ENCODE data around the gene TIPARP. TPM values are rescaled to one million over a fixed set of nuclear protein-coding genes. Genes with fewer than 3 reads are reported as not detected.

TIPARP gene
- total and polyA plus RNA-seq, 2 experiments from 2014 or later, result 4.5 to 6.9 TPM

GRCh38 chr3:156726456-156726855 lies 52.1 kb downstream of the TIPARP start (continued):
- TF ChIP-seq EZH2phosphoT487 (IDR thresholded peaks at IDR 0.05; ENCODE audit: unreplicated experiment) (no peak), REST (IDR thresholded peaks at IDR 0.05; ENCODE audit: unreplicated experiment) (no peak), POLR2AphosphoS5 (IDR thresholded peaks at IDR 0.05; ENCODE audit: low read depth) (no peak), CTCF (conservative IDR thresholded peaks at IDR 0.05; ENCODE audit: low read depth in 2 of 2) (no peak), ZNF114 (CRISPR knock-in tag; IDR thresholded peaks at IDR 0.05) (no peak)

GRCh38 chr3:156727519-156728205 lies 53.3 kb downstream of the TIPARP start:
- no peaks in the 10 kb centered on the region for H3K79me2 ChIP-seq (replicated peaks; ENCODE audit: insufficient read depth)
- Mint-ChIP-seq H3K27me3 (ENCODE audit: insufficient read depth, low read depth, poor library complexity) (no peaks in the 10 kb centered on the region), H3K36me3 (ENCODE audit: low read depth) (no peaks in the 10 kb centered on the region), H3K4me1 (peaks cover 16% of the 10 kb centered on the region; the same call in 2 of the 3 replicates), H3K9me3 (no peaks in the 10 kb centered on the region), H3K27ac (no peak overlapping the region), H3K4me3 (no peak overlapping the region)
- DNase-seq (ENCODE audit: low spot score), result peak; percentile 16
- peak overlapping the region; percentile 2; the same call in 1 of the 2 replicates for H2AFZ ChIP-seq
- no peaks in the 10 kb centered on the region for H3K27me3 ChIP-seq (ENCODE audit: insufficient read depth)
- no peak for ATAC-seq
- no peaks in the 10 kb centered on the region for H3K36me3 ChIP-seq (ENCODE audit: insufficient read depth)
- H3K4me2 ChIP-seq, result no peak overlapping the region
- no peaks in the 10 kb centered on the region for H3F3A ChIP-seq (replicated peaks; ENCODE audit: low read depth)
- no peak overlapping the region for H3K27ac ChIP-seq (ENCODE audit: low read depth)
- no peaks in the 10 kb centered on the region for H3K9me2 ChIP-seq (ENCODE audit: insufficient read depth)
- H4K20me1 ChIP-seq (replicated peaks; ENCODE audit: insufficient read depth), result no peaks in the 10 kb centered on the region
- no peak overlapping the region for H3K4me3 ChIP-seq
- no peaks in the 10 kb centered on the region for H3K4me1 ChIP-seq (ENCODE audit: insufficient read depth)
- no peak for TF ChIP-seq ZNF462 (CRISPR knock-in tag; IDR thresholded peaks at IDR 0.05)
- no peak for TF ChIP-seq STAT1 (IDR thresholded peaks at IDR 0.05; ENCODE audit: unreplicated experiment)
- TF ChIP-seq ZNF114 (CRISPR knock-in tag; IDR thresholded peaks at IDR 0.05), result no peak
- TF ChIP-seq POLR2AphosphoS5 (IDR thresholded peaks at IDR 0.05; ENCODE audit: low read depth), result no peak
- no peak for TF ChIP-seq NANOG (IDR thresholded peaks at IDR 0.05; ENCODE audit: borderline replicate concordance)
- no peak for TF ChIP-seq ZNF331 (CRISPR knock-in tag; IDR thresholded peaks at IDR 0.05; ENCODE audit: low read depth)
- no peak for TF ChIP-seq EZH2 (IDR thresholded peaks at IDR 0.05; ENCODE audit: low read depth, unreplicated experiment)
- TF ChIP-seq CTCF (conservative IDR thresholded peaks at IDR 0.05; ENCODE audit: low read depth in 2 of 2), result no peak

Measured in GM23338 (cell line).